K562 (cell line): ENCODE data around the gene TRIM26. TPM values are rescaled to one million over a fixed set of nuclear protein-coding genes. Genes with fewer than 3 reads are reported as not detected.

Experiments
- BHLHE40 ChIP-seq: IDR thresholded peaks from 2 replicates; pipeline ENCODE4 v1.6.1; 2011; ENCODE audit warnings: low read length, improper control_type of control experiment
- EWSR1 ChIP-seq: fragments of 450-650 bp; IDR thresholded peaks from 2 replicates; pipeline ENCODE4 v1.6.1; 2018; ENCODE audit warnings: borderline replicate concordance, mild to moderate bottlenecking, low read depth, moderate library complexity; ENCODE audit not compliant: partially characterized antibody
- GMEB1 ChIP-seq: fragments of 250-450 bp; sonication (Bioruptor Pico); IDR thresholded peaks from 2 replicates; pipeline ENCODE4 v1.4.0; 2020; ENCODE audit warnings: mild to moderate bottlenecking
- JUNB ChIP-seq: fragments of 450-650 bp; formaldehyde crosslinking; conservative IDR thresholded peaks from 2 replicates; pipeline ENCODE4 v1.4.0; 2020; ENCODE audit warnings: mild to moderate bottlenecking
- MBD1 ChIP-seq: fragments of 250-450 bp; sonication (Bioruptor Pico); IDR thresholded peaks from 2 replicates; pipeline ENCODE4 v1.8.0; 2022; ENCODE audit warnings: inconsistent platforms
- MNT ChIP-seq, 2 experiments: fragments of 450-650 bp; conservative IDR thresholded peaks; 2 replicates each; pipeline ENCODE4 v1.6.1; 2017; ENCODE audit warnings: mild to moderate bottlenecking in 2 of 2, moderate library complexity in 2 of 2
- NCOA1 ChIP-seq: fragments of 450-650 bp; IDR thresholded peaks from 2 replicates; pipeline ENCODE4 v1.6.1; 2016; ENCODE audit warnings: low read depth
- NR2C1 ChIP-seq, 2 experiments: fragments of 450-650 bp; IDR thresholded peaks; 2 replicates each; pipeline ENCODE4 v1.6.1; 2017; ENCODE audit warnings: mild to moderate bottlenecking in 2 of 2, antibody characterized with exemption in 1 of 2, inconsistent platforms in 1 of 2, missing compliant biosample characterization in 1 of 2, missing genetic modification characterization in 1 of 2
- RAD51 ChIP-seq: fragments of 450-650 bp; IDR thresholded peaks from 2 replicates; pipeline ENCODE4 v1.7.1; 2016; ENCODE audit warnings: low read depth, mild to moderate bottlenecking, borderline replicate concordance
- RCOR1 ChIP-seq, 2 experiments: IDR thresholded peaks; 2 replicates each; pipeline ENCODE4 v1.6.1; 2012; ENCODE audit warnings: low read depth in 2 of 2, low read length in 2 of 2, borderline replicate concordance in 1 of 2, improper control_type of control experiment in 1 of 2
- SMARCA4 ChIP-seq: fragments of 450-650 bp; IDR thresholded peaks from 2 replicates; pipeline ENCODE4 v1.6.1; 2016
- SOX6 ChIP-seq: fragments of 450-650 bp; IDR thresholded peaks from 2 replicates; pipeline ENCODE4 v1.6.1; 2014; ENCODE audit warnings: mild to moderate bottlenecking
- SRSF3 ChIP-seq: fragments of 200-400 bp; formaldehyde crosslinking; IDR thresholded peaks from 2 replicates; pipeline ENCODE4 v1.6.1; 2016; ENCODE audit warnings: mild to moderate bottlenecking, low read length, moderate library complexity; ENCODE audit not compliant: insufficient read depth
- STAT5B ChIP-seq: fragments of 250-450 bp; sonication (Bioruptor Pico); IDR thresholded peaks from 2 replicates; pipeline ENCODE4 v1.8.0; 2021; ENCODE audit warnings: mild to moderate bottlenecking, inconsistent platforms
- ZNF449 ChIP-seq: fragments of 250-450 bp; sonication (Bioruptor Pico); IDR thresholded peaks from 2 replicates; pipeline ENCODE4 v1.8.0; 2022; ENCODE audit warnings: moderate library complexity, mild to moderate bottlenecking, inconsistent platforms
- ZNF639 ChIP-seq, 2 experiments: fragments of 200-800 bp in 1 of 2; sonication (Bioruptor generic) in 1 of 2; sonication (generic) in 1 of 2; formaldehyde crosslinking in 1 of 2; IDR thresholded peaks in 1 of 2; conservative IDR thresholded peaks in 1 of 2; 2 replicates each; pipeline versions ENCODE4 v1.5.0 to v1.6.1; 2016 to 2020; ENCODE audit warnings: missing compliant biosample characterization in 1 of 2, missing genetic modification characterization in 1 of 2, missing genetic modification reagents in 1 of 2
- ZNF75A ChIP-seq: fragments of 450-650 bp; formaldehyde crosslinking; IDR thresholded peaks from 2 replicates; pipeline ENCODE4 v1.4.0; 2020; ENCODE audit warnings: mild to moderate bottlenecking
- ZNF785 ChIP-seq: fragments of 250-450 bp; sonication (Bioruptor Pico); IDR thresholded peaks from 2 replicates; pipeline ENCODE4 v1.4.0; 2020; ENCODE audit warnings: mild to moderate bottlenecking
- polyA plus RNA-seq, 8 experiments: library from polyadenylated mRNA; depleted of rRNA in 4 of 8; stranded (reverse) in 5 of 8; unstranded in 3 of 8; fragments of >200 nt; fragmentation: Nextera tagmentation in 2 of 8; fragmentation: Illumina TruSeq in 1 of 8; extraction: Ambion mirVana in 2 of 8; extraction: Trizol in 1 of 8; gene quantifications; 2 replicates each; pipeline versions ENCODE4 v1.2.1 to v1.2.3, GENCODE V29; 2011 to 2014; ENCODE audit warnings: inconsistent platforms in 1 of 8, missing spikeins in 1 of 8
- total RNA-seq, 7 experiments: library from RNA; depleted of rRNA in 6 of 7; stranded (reverse); fragments of >200 nt in 6 of 7; fragmentation: Illumina TruSeq in 2 of 7; extraction: Trizol in 2 of 7; gene quantifications; 2 replicates each; pipeline versions ENCODE4 v1.2.1 to v1.2.3, GENCODE V29; 2011 to 2021; ENCODE audit warnings: low replicate concordance in 1 of 7

Gene TRIM26
- total and polyA plus RNA-seq, 9 of the 15 experiments (the other 6 are each of a cell fraction or from before 2014, with no cell fraction given), result 0.80 to 5.0 (median 2.8) TPM

- TF ChIP-seq GMEB1 (CRISPR knock-in tag) (no peak), BHLHE40 (peak; percentile 44), JUNB (CRISPR knock-in tag) (no peak), NR2C1 (IDR thresholded peaks at IDR 0.05) (no peak), NR2C1 (tag; IDR thresholded peaks at IDR 0.05) (no peak), SOX6 (no peak), ZNF449 (CRISPR knock-in tag) (no peak), ZNF75A (CRISPR knock-in tag) (no peak), ZNF785 (CRISPR knock-in tag) (no peak), MNT (conservative IDR thresholded peaks at IDR 0.05) (no peak), NCOA1 (no peak), RCOR1 (IDR thresholded peaks at IDR 0.05; ENCODE audit: borderline replicate concordance in 1 of 2, low read depth in 2 of 2, low read length in 2 of 2) (peak in 1 of 2 experiments; percentile 94; a peak in 3 of 4 replicates), STAT5B (CRISPR knock-in tag) (no peak), RAD51 (no peak), SRSF3 (no peak), SMARCA4 (no peak), EWSR1 (no peak), ZNF639 (CRISPR knock-in tag; conservative IDR thresholded peaks at IDR 0.05 in 1 of 2, IDR thresholded peaks at IDR 0.05 in 1 of 2) (no peak), MBD1 (CRISPR knock-in tag) (no peak)
Observed at GRCh38 chr6:30212865-30213666, at the start of gene TRIM26 (continued).
